ENCODE measurements around the gene IP6K2. TPM values are rescaled to one million over a fixed set of nuclear protein-coding genes. Genes with fewer than 3 reads are reported as not detected.
"Not testable (repeated sequence)": the region's sequence is repeated elsewhere in the genome, so short reads cannot be mapped to it uniquely, and the experiment has no call there.

The IP6K2 gene
- total and polyA plus RNA-seq, 7 donors, result 14.0 to 36.8 (median 22.5) TPM

GRCh38 chr3:48747015-48747615 is 30.1 kb upstream of the IP6K2 start:
- Histone ChIP-seq H3K36me3 (ENCODE audit: insufficient read depth in 1 of 2, low read depth in 1 of 2) (peaks cover 5 to 39% of the 10 kb centered on the region in 2 donors), H3K4me1 (peaks cover 28% of the 10 kb centered on the region), H3K9me3 (no peaks in the 10 kb centered on the region), H3K27me3 (ENCODE audit: insufficient read depth in 3 of 3, low read length in 2 of 3) (no peaks in the 10 kb centered on the region), H3K27ac (peak overlapping the region; percentile 68), H3K4me3 (no peak overlapping the region)
- ATAC-seq (peak in 1 of 4 donors; percentile 26), DNase-seq (no peak)
- 20 to 33% (median 24%) methylated on average over 4 of the region's 4 CpGs for WGBS, 3 donors
- no peak for TF ChIP-seq CTCF (IDR thresholded peaks at IDR 0.05)
- intact Hi-C loops (cut with DNase I), result no loop called here

GRCh38 chr3:48743773-48744172 is 26.8 kb upstream of the IP6K2 start:
- no peaks in the 10 kb centered on the region for H3K27me3 ChIP-seq (ENCODE audit: insufficient read depth in 3 of 3, low read length in 2 of 3)
- H3K9me3 ChIP-seq, result no peaks in the 10 kb centered on the region
- no peak for TF ChIP-seq CTCF (IDR thresholded peaks at IDR 0.05)
- no peak overlapping the region for H3K27ac ChIP-seq
- intact Hi-C loops (cut with DNase I), result no loop called here
- WGBS, 3 donors, result 91 to 93% (median 91%) methylated on average over 7 of the region's 7 CpGs
- DNase-seq (no peak), ATAC-seq (no peak)
- H3K4me3 ChIP-seq, result no peak overlapping the region
- H3K36me3 ChIP-seq (ENCODE audit: insufficient read depth in 1 of 2, low read depth in 1 of 2), result peaks cover 3 to 6% of the 10 kb centered on the region in 2 donors
- H3K4me1 ChIP-seq, result peaks cover 46% of the 10 kb centered on the region

- DNase-seq; intact Hi-C loops (cut with DNase I); H3K4me3 ChIP-seq: not testable (repeated sequence)
Measured at GRCh38 chr3:48741226-48741625, 24.2 kb upstream of the IP6K2 start.

GRCh38 chr3:48739955-48740823 is 23.2 kb upstream of the IP6K2 start:
- Histone ChIP-seq H3K9me3 (no peaks in the 10 kb centered on the region), H3K4me3 (peak overlapping the region; percentile 19), H3K27ac (peak overlapping the region; percentile 78), H3K27me3 (ENCODE audit: insufficient read depth in 3 of 3, low read length in 2 of 3) (no peaks in the 10 kb centered on the region), H3K4me1 (peaks cover 19% of the 10 kb centered on the region), H3K36me3 (ENCODE audit: insufficient read depth in 1 of 2, low read depth in 1 of 2) (no peaks in the 10 kb centered on the region)
- ATAC-seq (peak; percentile 87 to 93 (median 90)), DNase-seq (peak; percentile 89 to 96)
- TF ChIP-seq CTCF (IDR thresholded peaks at IDR 0.05), result peak; percentile 84
- WGBS, 3 donors, result 2 to 5% (median 4%) methylated on average over 15 of the region's 15 CpGs
- intact Hi-C loops (cut with DNase I), result loop anchor here in 1 of 2 donors (5.0 kb wide), 1 partner anchor 53 kb away; the partner anchor contains the start of gene NCKIPSD

More at GRCh38 chr3:48741226-48741625, 24.2 kb upstream of the IP6K2 start:
- H3K27ac ChIP-seq, result peak overlapping the region; percentile 19
- not testable (repeated sequence) for H3K27me3 ChIP-seq (ENCODE audit: insufficient read depth in 3 of 3, low read length in 2 of 3); ATAC-seq; H3K9me3 ChIP-seq; H3K36me3 ChIP-seq (ENCODE audit: insufficient read depth in 1 of 2, low read depth in 1 of 2)
- WGBS, 3 donors, result 75 to 84% (median 76%) methylated on average over 10 of the region's 10 CpGs
- H3K4me1 ChIP-seq, result peaks cover 21% of the 10 kb centered on the region

- 50 to 67% (median 62%) methylated on average over 6 of the region's 6 CpGs for WGBS, 3 donors
- DNase-seq, result no peak
- no peak for TF ChIP-seq CTCF (IDR thresholded peaks at IDR 0.05)
- H3K4me3 ChIP-seq, result peak overlapping the region; percentile 19
- peaks cover 19% of the 10 kb centered on the region for H3K4me1 ChIP-seq
- H3K9me3 ChIP-seq, result no peaks in the 10 kb centered on the region
- peak overlapping the region; percentile 78 for H3K27ac ChIP-seq
- no peaks in the 10 kb centered on the region for H3K27me3 ChIP-seq (ENCODE audit: insufficient read depth in 3 of 3, low read length in 2 of 3)
- H3K36me3 ChIP-seq (ENCODE audit: insufficient read depth in 1 of 2, low read depth in 1 of 2), result no peaks in the 10 kb centered on the region
- no peak for ATAC-seq
- intact Hi-C loops (cut with DNase I), result loop anchor here in 1 of 2 donors (5.0 kb wide), 1 partner anchor 52 kb away; the partner anchor contains the start of gene NCKIPSD
Measured at GRCh38 chr3:48739617-48739954, 22.6 kb upstream of the IP6K2 start.

Data from psoas muscle (tissue), 8 donors.